ENCODE measurements around the gene BLMH. TPM values are rescaled to one million over a fixed set of nuclear protein-coding genes. Genes with fewer than 3 reads are reported as not detected.

BLMH gene
- total RNA-seq, 1 donor from 2014 or later = 87.1 TPM

DNA sequence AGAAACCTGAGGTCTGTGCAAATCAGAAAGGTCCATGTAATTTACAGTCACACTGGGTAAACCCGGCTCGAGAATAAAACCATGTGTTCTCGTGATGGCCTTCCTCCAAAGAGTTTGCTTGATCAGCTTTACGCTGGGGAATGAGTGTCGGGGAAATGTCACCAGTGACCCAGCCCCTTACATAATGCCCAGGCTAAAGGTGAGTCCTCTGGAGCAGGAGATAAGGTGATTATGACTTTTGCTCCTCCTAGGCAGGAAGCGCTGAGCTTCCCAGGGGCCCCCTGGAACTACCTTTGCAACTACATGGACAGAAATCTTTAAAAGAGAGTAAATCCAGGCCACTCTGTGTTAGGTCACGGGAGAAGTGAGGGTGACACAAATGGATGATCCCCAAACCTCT, 71.9 kb downstream of the BLMH start:
- Mint-ChIP-seq H3K27ac (ENCODE audit: unreplicated experiment) (no peak overlapping the region), H3K4me3 (no peak overlapping the region), H3K9me3 (no peaks in the 10 kb centered on the region), H3K36me3 (ENCODE audit: low read depth) (no peaks in the 10 kb centered on the region), H3K4me1 (peaks cover 33% of the 10 kb centered on the region), H3K27me3 (ENCODE audit: low read depth) (no peaks in the 10 kb centered on the region)
- no peak for TF ChIP-seq CTCF (conservative IDR thresholded peaks at IDR 0.05)
- no peak for DNase-seq (ENCODE audit: low read depth, low spot score)

- no peak for DNase-seq (ENCODE audit: low read depth, low spot score)
- Mint-ChIP-seq H3K36me3 (ENCODE audit: low read depth) (no peaks in the 10 kb centered on the region), H3K4me3 (no peak overlapping the region), H3K27ac (ENCODE audit: unreplicated experiment) (no peak overlapping the region), H3K4me1 (peaks cover 28% of the 10 kb centered on the region), H3K27me3 (ENCODE audit: low read depth) (no peaks in the 10 kb centered on the region), H3K9me3 (no peaks in the 10 kb centered on the region)
- no peak for TF ChIP-seq CTCF (conservative IDR thresholded peaks at IDR 0.05)
Measured at GRCh38 chr17:30219315-30219714, 72.4 kb downstream of the BLMH start.

DNA sequence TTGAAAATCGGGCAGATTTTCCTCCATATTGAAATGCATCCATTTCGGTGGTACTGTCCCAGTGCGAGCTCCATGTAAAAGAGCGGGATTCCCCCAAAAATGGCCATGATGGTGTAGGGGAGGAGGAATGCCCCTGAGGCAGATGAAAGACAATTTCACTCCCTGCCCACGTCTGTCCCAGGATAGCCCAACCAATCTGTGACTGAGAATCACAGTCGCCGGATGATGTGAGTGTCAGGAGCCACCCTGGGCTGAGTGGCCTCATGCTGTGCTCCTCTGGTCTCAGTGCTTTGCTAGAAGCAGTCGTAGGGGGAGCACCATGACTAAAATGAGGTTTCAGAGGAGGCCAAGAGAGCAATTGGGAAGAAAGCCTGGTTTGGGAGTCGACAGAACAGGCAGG, 72.9 kb downstream of the BLMH start:
- no peak for DNase-seq (ENCODE audit: low read depth, low spot score)
- no peak for TF ChIP-seq CTCF (conservative IDR thresholded peaks at IDR 0.05)
- Mint-ChIP-seq H3K27me3 (ENCODE audit: low read depth) (no peaks in the 10 kb centered on the region), H3K4me1 (peaks cover 23% of the 10 kb centered on the region), H3K4me3 (no peak overlapping the region), H3K9me3 (no peaks in the 10 kb centered on the region), H3K36me3 (ENCODE audit: low read depth) (no peaks in the 10 kb centered on the region), H3K27ac (ENCODE audit: unreplicated experiment) (no peak overlapping the region)

GRCh38 chr17:30217746-30218245, 73.9 kb downstream of the BLMH start:
- no peak overlapping the region for H3K27ac Mint-ChIP-seq (ENCODE audit: unreplicated experiment)
- no peaks in the 10 kb centered on the region for H3K9me3 Mint-ChIP-seq
- no peaks in the 10 kb centered on the region for H3K36me3 Mint-ChIP-seq (ENCODE audit: low read depth)
- H3K4me3 Mint-ChIP-seq = no peak overlapping the region
- peaks cover 13% of the 10 kb centered on the region for H3K4me1 Mint-ChIP-seq
- TF ChIP-seq CTCF (conservative IDR thresholded peaks at IDR 0.05) = no peak
- no peak for DNase-seq (ENCODE audit: low read depth, low spot score)
- no peaks in the 10 kb centered on the region for H3K27me3 Mint-ChIP-seq (ENCODE audit: low read depth)

- peaks cover 6% of the 10 kb centered on the region for H3K4me1 Mint-ChIP-seq
- H3K27me3 Mint-ChIP-seq (ENCODE audit: low read depth) = no peaks in the 10 kb centered on the region
- DNase-seq (ENCODE audit: low read depth, low spot score) = no peak
- no peak overlapping the region for H3K4me3 Mint-ChIP-seq
- TF ChIP-seq CTCF (conservative IDR thresholded peaks at IDR 0.05) = no peak
- no peak overlapping the region for H3K27ac Mint-ChIP-seq (ENCODE audit: unreplicated experiment)
- H3K9me3 Mint-ChIP-seq = no peaks in the 10 kb centered on the region
- no peaks in the 10 kb centered on the region for H3K36me3 Mint-ChIP-seq (ENCODE audit: low read depth)
Measured at GRCh38 chr17:30217054-30217453, 74.7 kb downstream of the BLMH start.

- no peaks in the 10 kb centered on the region for H3K9me3 Mint-ChIP-seq
- no peaks in the 10 kb centered on the region for H3K36me3 Mint-ChIP-seq (ENCODE audit: low read depth)
- H3K4me1 Mint-ChIP-seq = no peaks in the 10 kb centered on the region
- no peak overlapping the region for H3K27ac Mint-ChIP-seq (ENCODE audit: unreplicated experiment)
- TF ChIP-seq CTCF (conservative IDR thresholded peaks at IDR 0.05) = no peak
- peaks cover 3% of the 10 kb centered on the region for H3K27me3 Mint-ChIP-seq (ENCODE audit: low read depth)
- DNase-seq (ENCODE audit: low read depth, low spot score) = no peak
- no peak overlapping the region for H3K4me3 Mint-ChIP-seq
Measured at GRCh38 chr17:30212750-30213149, 79.0 kb downstream of the BLMH start.
